Sigmoid colon (tissue), 7 donors: ENCODE measurements around the gene LILRA6. TPM values are rescaled to one million over a fixed set of nuclear protein-coding genes. Genes with fewer than 3 reads are reported as not detected.

Experiments used
- DNase-seq: peaks from one replicate; pipeline ENCODE4 v3.0.0-alpha.2; 2019
- H3K27ac ChIP-seq, 4 donors: fragments of 200-600 bp; sonication (generic); one replicate each; pipeline ENCODE4 v1.5.1; 2016 to 2019; ENCODE audit warnings: mild to moderate bottlenecking in 1 of 4
- H3K27me3 ChIP-seq, 3 donors: fragments of 200-600 bp; sonication (generic); one replicate each; pipeline ENCODE4 v1.5.1; 2019; ENCODE audit warnings: mild to moderate bottlenecking in 1 of 3
- H3K36me3 ChIP-seq, 4 donors: fragments of 200-600 bp; sonication (generic); one replicate each; pipeline ENCODE4 v1.5.1; 2016 to 2019
- H3K4me1 ChIP-seq, 4 donors: fragments of 200-600 bp; sonication (generic); one replicate each; pipeline ENCODE4 v1.5.1; 2017 to 2019
- H3K4me3 ChIP-seq, 4 donors: fragments of 200-600 bp; sonication (generic); one replicate each; pipeline ENCODE4 v1.5.1; 2017 to 2019; ENCODE audit warnings: mild to moderate bottlenecking in 2 of 4, moderate library complexity in 1 of 4
- H3K9me3 ChIP-seq, 4 donors: fragments of 200-600 bp in 3 of 4; sonication (generic) in 3 of 4; one replicate each; pipeline versions ENCODE4 v1.5.1 to v1.6.1; 2013 to 2019
- EP300 ChIP-seq, 4 donors: sonication (generic); formaldehyde crosslinking; IDR thresholded peaks; one replicate each; pipeline ENCODE4 v1.6.1; 2017; ENCODE audit warnings: antibody characterized with exemption in 4 of 4
- POLR2A ChIP-seq, 2 donors: fragments of 450-650 bp; IDR thresholded peaks; one replicate each; pipeline ENCODE4 v1.6.1; 2016; ENCODE audit warnings: antibody characterized with exemption in 2 of 2, mild to moderate bottlenecking in 2 of 2, moderate library complexity in 2 of 2
- POLR2AphosphoS5 ChIP-seq, 4 donors: sonication (generic); formaldehyde crosslinking; IDR thresholded peaks; one replicate each; pipeline ENCODE4 v1.6.1; 2017; ENCODE audit warnings: antibody characterized with exemption in 4 of 4
- WGBS, 2 donors: extraction: QIAGEN DNeasy Blood & Tissue Kit; methylation state at CpG; one replicate each; pipeline ENCODE4 v1.1.7; 2013; 5-methylcytosine and 5-hydroxymethylcytosine counted together
- intact Hi-C: fragments of 100-400 bp; cut with DNase I; formaldehyde crosslinking; loops from one replicate; pipeline ENCODE4 v1.15.1; 2023
- polyA plus RNA-seq, 3 donors: library from polyadenylated mRNA; stranded (reverse); fragments of 200-250 nt; gene quantifications; one replicate each; pipeline ENCODE4 v1.2.3, GENCODE V29; 2013
- total RNA-seq, 4 donors: library from RNA; depleted of rRNA; stranded (reverse); fragments of >200 nt; gene quantifications; one replicate each; pipeline ENCODE4 v1.1.0, GENCODE V29; 2016
- TF ChIP-seq, protein P1 (sequence below), 4 experiments: fragments of 450-650 bp in 3 of 4; fragments of 200-600 bp in 1 of 4; IDR thresholded peaks; one replicate each; pipeline ENCODE4 v1.5.1; 2016 to 2019; ENCODE audit warnings: antibody characterized with exemption in 4 of 4, mild to moderate bottlenecking in 3 of 4, moderate library complexity in 2 of 4
- donor health status: healthy with polysubstance abuse.
- donor health status: Bipolar disorder and iron deficiency.
- donor health status: healthy.

The LILRA6 gene
- total and polyA plus RNA-seq, 7 donors, result 1.2 to 3.2 (median 2.2) TPM

DNA sequence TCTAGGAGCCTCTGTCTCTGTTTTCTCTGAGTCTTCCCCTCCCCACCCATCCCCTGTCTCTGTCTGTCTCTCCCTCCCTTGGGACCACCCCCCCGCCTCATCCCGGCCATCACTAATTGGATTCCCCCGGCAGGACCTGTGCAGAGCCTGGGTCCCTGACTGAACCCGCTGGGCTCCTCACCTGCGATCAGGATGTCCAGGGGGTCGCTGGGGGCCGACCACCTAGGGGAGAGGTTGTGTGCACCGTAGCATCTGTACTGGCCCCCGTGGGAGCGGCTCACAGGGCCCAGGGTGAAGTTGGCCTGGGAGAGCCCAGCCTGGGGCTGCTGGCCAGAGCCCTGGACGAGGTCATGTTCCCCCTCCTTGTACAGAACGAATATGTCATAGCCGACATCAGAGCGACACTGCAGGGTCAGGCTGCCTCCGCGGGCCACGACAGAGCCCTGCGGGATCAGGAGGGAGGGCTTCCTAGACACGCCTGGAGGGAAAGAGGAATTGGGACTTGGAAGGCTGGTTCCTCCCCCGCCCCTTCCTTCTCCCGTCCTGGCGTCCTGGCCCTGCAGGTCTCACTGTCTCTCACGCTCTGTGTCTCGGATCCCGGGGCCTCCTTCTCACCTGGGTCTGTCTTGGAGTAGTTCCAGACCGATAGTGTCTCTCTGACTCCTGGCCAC is 12.7 kb upstream of the LILRA6 start:
- Histone ChIP-seq H3K4me3 (no peak overlapping the region), H3K36me3 (no peaks in the 10 kb centered on the region), H3K27me3 (peaks cover 8 to 48% (median 16%) of the 10 kb centered on the region in 3 donors), H3K9me3 (no peaks in the 10 kb centered on the region), H3K27ac (no peak overlapping the region), H3K4me1 (no peaks in the 10 kb centered on the region)
- intact Hi-C loops, result no loop called here
- 66 to 71% methylated on average over 26 of the region's 26 CpGs for WGBS, 2 donors
- TF ChIP-seq EP300 (IDR thresholded peaks at IDR 0.05), result no peak
- no peak for TF ChIP-seq POLR2AphosphoS5 (IDR thresholded peaks at IDR 0.05)
- TF ChIP-seq, protein P1, sequence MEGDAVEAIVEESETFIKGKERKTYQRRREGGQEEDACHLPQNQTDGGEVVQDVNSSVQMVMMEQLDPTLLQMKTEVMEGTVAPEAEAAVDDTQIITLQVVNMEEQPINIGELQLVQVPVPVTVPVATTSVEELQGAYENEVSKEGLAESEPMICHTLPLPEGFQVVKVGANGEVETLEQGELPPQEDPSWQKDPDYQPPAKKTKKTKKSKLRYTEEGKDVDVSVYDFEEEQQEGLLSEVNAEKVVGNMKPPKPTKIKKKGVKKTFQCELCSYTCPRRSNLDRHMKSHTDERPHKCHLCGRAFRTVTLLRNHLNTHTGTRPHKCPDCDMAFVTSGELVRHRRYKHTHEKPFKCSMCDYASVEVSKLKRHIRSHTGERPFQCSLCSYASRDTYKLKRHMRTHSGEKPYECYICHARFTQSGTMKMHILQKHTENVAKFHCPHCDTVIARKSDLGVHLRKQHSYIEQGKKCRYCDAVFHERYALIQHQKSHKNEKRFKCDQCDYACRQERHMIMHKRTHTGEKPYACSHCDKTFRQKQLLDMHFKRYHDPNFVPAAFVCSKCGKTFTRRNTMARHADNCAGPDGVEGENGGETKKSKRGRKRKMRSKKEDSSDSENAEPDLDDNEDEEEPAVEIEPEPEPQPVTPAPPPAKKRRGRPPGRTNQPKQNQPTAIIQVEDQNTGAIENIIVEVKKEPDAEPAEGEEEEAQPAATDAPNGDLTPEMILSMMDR (IDR thresholded peaks at IDR 0.05), result no peak
- TF ChIP-seq POLR2A (IDR thresholded peaks at IDR 0.05), result no peak
- DNase-seq, result peak; percentile 54

DNA sequence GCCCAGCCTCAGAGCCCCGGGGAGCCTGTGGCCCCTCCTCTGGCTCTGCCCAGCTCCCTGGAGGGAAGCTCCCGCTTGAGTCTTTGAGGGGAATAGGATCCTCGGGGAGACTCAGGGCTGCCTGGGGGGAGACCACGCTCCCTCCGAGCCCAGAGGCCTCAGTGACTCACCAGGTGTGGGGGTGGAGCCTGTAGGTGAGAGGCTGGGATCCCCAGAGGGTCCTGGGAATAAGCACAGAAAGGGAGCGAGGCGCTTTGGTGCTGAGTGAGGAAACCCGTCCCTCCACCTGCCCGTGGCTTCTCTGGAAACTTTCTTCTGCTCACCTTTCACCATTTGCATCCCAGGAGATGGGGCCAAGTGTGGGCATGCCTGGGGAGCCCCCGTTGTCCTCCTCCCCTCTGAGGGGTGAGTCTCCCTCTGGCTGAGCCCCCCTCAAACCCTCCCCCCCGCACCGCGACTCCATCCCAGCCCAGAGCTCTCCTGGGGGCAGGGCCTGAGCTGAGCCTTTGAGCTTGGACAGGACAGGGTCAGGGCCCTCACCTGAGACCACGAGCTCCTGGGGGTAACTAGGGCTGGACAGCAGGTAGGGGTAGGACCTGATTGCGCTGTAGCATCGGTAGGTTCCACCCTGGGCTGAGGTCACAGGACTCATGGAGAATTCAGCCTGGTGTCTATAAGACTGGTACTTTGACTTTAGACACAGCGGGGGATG is 11.8 kb upstream of the LILRA6 start:
- no peaks in the 10 kb centered on the region for H3K36me3 ChIP-seq
- no peak overlapping the region for H3K4me3 ChIP-seq
- intact Hi-C loops, result no loop called here
- TF ChIP-seq POLR2AphosphoS5 (IDR thresholded peaks at IDR 0.05) (no peak), POLR2A (IDR thresholded peaks at IDR 0.05) (no peak), EP300 (IDR thresholded peaks at IDR 0.05) (no peak)
- TF ChIP-seq, protein P1 (IDR thresholded peaks at IDR 0.05), result no peak
- H3K4me1 ChIP-seq, result no peaks in the 10 kb centered on the region
- H3K27me3 ChIP-seq, result peaks cover 8 to 48% (median 16%) of the 10 kb centered on the region in 3 donors
- no peak overlapping the region for H3K27ac ChIP-seq
- H3K9me3 ChIP-seq, result no peaks in the 10 kb centered on the region
- DNase-seq, result peak; percentile 50
- WGBS, 2 donors, result 44 to 65% methylated on average over 17 of the region's 17 CpGs

DNA sequence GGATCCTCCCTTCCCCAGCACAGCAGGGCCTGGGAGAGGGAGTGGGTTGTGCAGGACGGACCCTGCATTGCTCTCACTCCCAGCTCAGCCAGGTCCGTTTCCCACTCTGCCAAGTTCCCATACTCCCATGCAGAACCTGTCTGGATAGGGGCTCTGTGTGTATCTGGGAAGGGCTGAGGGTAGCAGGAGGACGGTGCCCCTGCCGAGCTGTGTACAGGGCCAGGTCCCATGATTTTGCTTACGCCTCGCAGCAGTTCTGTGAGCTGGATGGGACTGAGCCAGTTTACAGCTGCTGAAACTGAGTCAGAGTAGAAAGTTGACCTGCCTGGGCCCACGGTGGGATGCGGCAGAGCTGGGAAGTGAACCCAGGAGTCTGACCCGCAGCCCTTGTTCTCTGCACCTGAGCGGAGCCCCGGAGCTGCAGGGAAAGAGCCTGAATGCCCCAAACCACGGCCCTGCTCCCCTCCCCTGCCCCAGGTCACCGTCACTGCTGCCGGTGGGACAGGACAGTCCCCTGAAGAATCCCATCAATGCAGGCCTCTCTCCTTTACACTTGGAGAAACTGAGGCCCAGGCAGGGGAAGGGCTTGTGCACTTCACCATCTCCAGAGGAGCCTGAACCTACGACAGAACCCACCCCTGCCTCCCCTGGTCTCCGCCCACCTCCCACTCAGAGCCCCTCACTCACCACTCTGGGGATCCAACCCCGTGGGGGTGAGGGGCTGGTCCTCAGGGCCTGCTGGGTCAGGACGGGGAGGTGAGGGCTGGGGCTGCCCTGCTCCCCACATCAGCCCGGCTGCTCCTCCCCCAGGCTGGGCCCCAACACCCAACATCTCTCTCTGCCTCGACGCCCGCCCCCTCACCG is 11.0 kb upstream of the LILRA6 start:
- Histone ChIP-seq H3K27me3 (peaks cover 8 to 49% (median 16%) of the 10 kb centered on the region in 3 donors), H3K36me3 (no peaks in the 10 kb centered on the region), H3K4me3 (no peak overlapping the region), H3K4me1 (no peaks in the 10 kb centered on the region), H3K9me3 (no peaks in the 10 kb centered on the region), H3K27ac (no peak overlapping the region)
- WGBS, 2 donors, result 63 to 71% methylated on average over 23 of the region's 23 CpGs
- peak; percentile 32 for DNase-seq
- intact Hi-C loops, result no loop called here
- TF ChIP-seq POLR2AphosphoS5 (IDR thresholded peaks at IDR 0.05), result no peak
- TF ChIP-seq, protein P1 (IDR thresholded peaks at IDR 0.05), result no peak
- no peak for TF ChIP-seq EP300 (IDR thresholded peaks at IDR 0.05)
- TF ChIP-seq POLR2A (IDR thresholded peaks at IDR 0.05), result no peak

DNA sequence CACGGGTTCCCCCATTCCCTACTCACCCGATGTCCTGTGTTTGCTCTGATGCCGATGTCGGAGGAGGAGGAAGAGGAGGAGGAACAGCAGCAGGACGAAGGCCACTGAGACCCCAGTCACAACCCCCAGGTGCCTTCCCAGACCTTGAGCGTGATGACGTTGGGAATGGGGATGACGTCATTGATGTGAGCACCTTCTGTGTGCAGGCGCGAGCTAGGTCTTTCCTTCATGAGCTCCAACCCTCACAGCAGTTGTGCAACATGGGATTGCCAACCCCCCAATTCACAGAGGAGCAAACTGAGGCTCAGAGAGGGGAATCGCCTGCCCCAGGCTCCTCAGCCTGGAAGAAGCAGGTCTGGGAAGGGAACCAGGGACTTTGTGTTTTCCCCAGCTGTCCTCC is 10.3 kb upstream of the LILRA6 start:
- H3K4me1 ChIP-seq, result no peaks in the 10 kb centered on the region
- WGBS, 2 donors, result 76 to 86% methylated on average over 11 of the region's 11 CpGs
- H3K4me3 ChIP-seq, result no peak overlapping the region
- H3K36me3 ChIP-seq, result no peaks in the 10 kb centered on the region
- TF ChIP-seq POLR2A (IDR thresholded peaks at IDR 0.05), result no peak
- TF ChIP-seq, protein P1 (IDR thresholded peaks at IDR 0.05), result no peak
- no peak for TF ChIP-seq EP300 (IDR thresholded peaks at IDR 0.05)
- no peak for TF ChIP-seq POLR2AphosphoS5 (IDR thresholded peaks at IDR 0.05)
- peak; percentile 30 for DNase-seq
- H3K9me3 ChIP-seq, result no peaks in the 10 kb centered on the region
- H3K27me3 ChIP-seq, result peaks cover 8 to 50% (median 16%) of the 10 kb centered on the region in 3 donors
- intact Hi-C loops, result no loop called here
- H3K27ac ChIP-seq, result no peak overlapping the region
